Activated CD4-positive, alpha-beta T cell treated with anti-CD3 and anti-CD28 coated beads, Interleukin-2, amount 10 ng/mL, durations not matched to agents 24 days and 14 days (primary cell): ENCODE data around the gene MCRIP2. TPM values are rescaled to one million over a fixed set of nuclear protein-coding genes. Genes with fewer than 3 reads are reported as not detected.
A peak's percentile ranks its signal among the peaks of the same experiment; 100 is the strongest.
"Not testable (repeated sequence)": the region's sequence is repeated elsewhere in the genome, so short reads cannot be mapped to it uniquely, and the experiment has no call there.

Source experiments
- DNase-seq: peaks from one replicate; pipeline ENCODE4 v3.0.0; 2022
- H3K27ac Mint-ChIP-seq: one replicate; pipeline ENCODE4 v1.8.0; 2022; ENCODE audit warnings: mild to moderate bottlenecking, mixed read lengths
- H3K27me3 Mint-ChIP-seq: one replicate; pipeline ENCODE4 v1.8.0; 2022; ENCODE audit warnings: mixed read lengths
- H3K36me3 Mint-ChIP-seq: one replicate; pipeline ENCODE4 v1.8.0; 2022; ENCODE audit warnings: low read depth, mild to moderate bottlenecking, mixed read lengths
- H3K4me1 Mint-ChIP-seq: one replicate; pipeline ENCODE4 v1.8.0; 2021; ENCODE audit warnings: mixed read lengths
- H3K4me3 Mint-ChIP-seq: one replicate; pipeline ENCODE4 v1.8.0; 2022; ENCODE audit warnings: mild to moderate bottlenecking, moderate library complexity, mixed read lengths
- H3K9me3 Mint-ChIP-seq: one replicate; pipeline ENCODE4 v1.8.0; 2021; ENCODE audit warnings: mixed read lengths
- intact Hi-C: fragments of 100-400 bp; cut with micrococcal nuclease; formaldehyde crosslinking; loops from one replicate; pipeline ENCODE4 v1.15.1; 2023
- total RNA-seq: library from RNA; stranded (reverse); gene quantifications from 2 replicates; pipeline ENCODE4 v1.2.3, GENCODE V29; 2022

Gene MCRIP2
- total RNA-seq, 1 donor from 2014 or later: 71.2 TPM

- H3K9me3 Mint-ChIP-seq: peaks cover 2% of the 10 kb centered on the region
- intact Hi-C loops: loop anchor here (2.0 kb wide), 2 partner anchors 37 to 49 kb away; partner anchors contain the start of genes METTL26 and WDR90
- no peaks in the 10 kb centered on the region for H3K27me3 Mint-ChIP-seq
- no peak for DNase-seq
- peaks cover 27% of the 10 kb centered on the region for H3K36me3 Mint-ChIP-seq
- H3K4me1 Mint-ChIP-seq: peaks cover 18% of the 10 kb centered on the region
- peak overlapping the region; percentile 52 for H3K4me3 Mint-ChIP-seq
- no peak overlapping the region for H3K27ac Mint-ChIP-seq
Measured at GRCh38 chr16:685967-686366, 44.3 kb downstream of the MCRIP2 start.

GRCh38 chr16:686459-687260 is 45.0 kb downstream of the MCRIP2 start:
- H3K4me3 Mint-ChIP-seq: peak overlapping the region; percentile 21
- peaks cover 17% of the 10 kb centered on the region for H3K4me1 Mint-ChIP-seq
- peaks cover 4% of the 10 kb centered on the region for H3K9me3 Mint-ChIP-seq
- no peak for DNase-seq
- no peaks in the 10 kb centered on the region for H3K27me3 Mint-ChIP-seq
- peaks cover 21% of the 10 kb centered on the region for H3K36me3 Mint-ChIP-seq
- no peak overlapping the region for H3K27ac Mint-ChIP-seq
- intact Hi-C loops: no loop called here

- Mint-ChIP-seq H3K4me1 (peaks cover 12% of the 10 kb centered on the region), H3K27ac (no peak overlapping the region), H3K36me3 (peaks cover 15% of the 10 kb centered on the region), H3K4me3 (no peak overlapping the region), H3K9me3 (peaks cover 4% of the 10 kb centered on the region), H3K27me3 (peaks cover 4% of the 10 kb centered on the region)
- intact Hi-C loops: no loop called here
- DNase-seq: no peak
Measured at GRCh38 chr16:687499-687898, 45.9 kb downstream of the MCRIP2 start.

GRCh38 chr16:689175-689897 is 47.7 kb downstream of the MCRIP2 start:
- peaks cover 11% of the 10 kb centered on the region for H3K4me1 Mint-ChIP-seq

GRCh38 chr16:691242-691641 is 49.6 kb downstream of the MCRIP2 start:
- peaks cover 14% of the 10 kb centered on the region for H3K4me1 Mint-ChIP-seq
- intact Hi-C loops, H3K9me3 Mint-ChIP-seq, DNase-seq, H3K36me3 Mint-ChIP-seq: not testable (repeated sequence)
- H3K4me3 Mint-ChIP-seq: peak overlapping the region; percentile 81
- H3K27me3 Mint-ChIP-seq: peaks cover 17% of the 10 kb centered on the region
- peak overlapping the region; percentile 74 for H3K27ac Mint-ChIP-seq

More at GRCh38 chr16:689175-689897, 47.7 kb downstream of the MCRIP2 start:
- no peak for DNase-seq
- Mint-ChIP-seq H3K36me3 (peaks cover 7% of the 10 kb centered on the region), H3K4me3 (peak overlapping the region; percentile 81), H3K27ac (peak overlapping the region; percentile 79), H3K9me3 (peaks cover 4% of the 10 kb centered on the region), H3K27me3 (peaks cover 15% of the 10 kb centered on the region)
- intact Hi-C loops: no loop called here

- no peak for DNase-seq
- Mint-ChIP-seq H3K27me3 (peaks cover 17% of the 10 kb centered on the region), H3K4me3 (peak overlapping the region; percentile 45), H3K4me1 (peaks cover 16% of the 10 kb centered on the region), H3K9me3 (peaks cover 4% of the 10 kb centered on the region), H3K36me3 (no peaks in the 10 kb centered on the region), H3K27ac (no peak overlapping the region)
- intact Hi-C loops: no loop called here
Measured at GRCh38 chr16:692356-693108, 50.9 kb downstream of the MCRIP2 start.

GRCh38 chr16:693364-693763 is 51.7 kb downstream of the MCRIP2 start:
- Mint-ChIP-seq H3K4me3 (peak overlapping the region; percentile 65), H3K36me3 (no peaks in the 10 kb centered on the region)

GRCh38 chr16:693766-694165 is 52.1 kb downstream of the MCRIP2 start:
- H3K27me3 Mint-ChIP-seq: peaks cover 17% of the 10 kb centered on the region
- peaks cover 4% of the 10 kb centered on the region for H3K9me3 Mint-ChIP-seq
- no peak overlapping the region for H3K27ac Mint-ChIP-seq
- no peaks in the 10 kb centered on the region for H3K36me3 Mint-ChIP-seq
- intact Hi-C loops: no loop called here
- no peak for DNase-seq
- peak overlapping the region; percentile 65 for H3K4me3 Mint-ChIP-seq
- peaks cover 16% of the 10 kb centered on the region for H3K4me1 Mint-ChIP-seq

More at GRCh38 chr16:693364-693763, 51.7 kb downstream of the MCRIP2 start:
- intact Hi-C loops: no loop called here
- H3K4me1 Mint-ChIP-seq: peaks cover 16% of the 10 kb centered on the region
- peaks cover 4% of the 10 kb centered on the region for H3K9me3 Mint-ChIP-seq
- no peak overlapping the region for H3K27ac Mint-ChIP-seq
- peaks cover 17% of the 10 kb centered on the region for H3K27me3 Mint-ChIP-seq
- no peak for DNase-seq

GRCh38 chr16:694187-694862 is 52.7 kb downstream of the MCRIP2 start:
- H3K9me3 Mint-ChIP-seq: peaks cover 4% of the 10 kb centered on the region
- H3K4me3 Mint-ChIP-seq: peak overlapping the region; percentile 71
- intact Hi-C loops: no loop called here
- no peak overlapping the region for H3K27ac Mint-ChIP-seq
- DNase-seq: no peak
- H3K36me3 Mint-ChIP-seq: no peaks in the 10 kb centered on the region
- peaks cover 17% of the 10 kb centered on the region for H3K27me3 Mint-ChIP-seq
- H3K4me1 Mint-ChIP-seq: peaks cover 16% of the 10 kb centered on the region

GRCh38 chr16:694863-695354 is 53.3 kb downstream of the MCRIP2 start:
- peaks cover 18% of the 10 kb centered on the region for H3K27me3 Mint-ChIP-seq
- H3K4me1 Mint-ChIP-seq: peaks cover 15% of the 10 kb centered on the region
- peaks cover 4% of the 10 kb centered on the region for H3K9me3 Mint-ChIP-seq
- H3K27ac Mint-ChIP-seq: no peak overlapping the region
- no peaks in the 10 kb centered on the region for H3K36me3 Mint-ChIP-seq
- intact Hi-C loops: no loop called here
- H3K4me3 Mint-ChIP-seq: peak overlapping the region; percentile 85
- DNase-seq: no peak

GRCh38 chr16:695355-696089 is 53.9 kb downstream of the MCRIP2 start:
- Mint-ChIP-seq H3K36me3 (no peaks in the 10 kb centered on the region), H3K27ac (peak overlapping the region; percentile 87), H3K27me3 (peaks cover 20% of the 10 kb centered on the region), H3K9me3 (peaks cover 4% of the 10 kb centered on the region), H3K4me3 (peak overlapping the region; percentile 85), H3K4me1 (peaks cover 15% of the 10 kb centered on the region)
- intact Hi-C loops: no loop called here
- peak; percentile 92 for DNase-seq
